Panc1 (cell line): ENCODE measurements around the gene COL5A1. TPM values are rescaled to one million over a fixed set of nuclear protein-coding genes. Genes with fewer than 3 reads are reported as not detected.

Source experiments
- ATAC-seq: fragments of 200-7000 bp; cut with Tn5 transposase; 2 replicates; pipeline ENCODE4 v1.9.1; 2020; ENCODE audit warnings: mild to moderate bottlenecking, moderate library complexity
- BruUV-seq: library from RNA; stranded (reverse); fragments of 400-500 nt; replicated peaks from 2 replicates; lab custom pipeline; 2021; lab: Mats Ljungman, UMichigan
- CTCF ChIA-PET: fragments of 300-600 bp; sonication (Branson Sonifier 250); formaldehyde crosslinking; loops from one replicate; lab custom pipeline; 2022; ENCODE audit warnings: antibody characterized with exemption; lab: Charles Lee
- POLR2A ChIA-PET: fragments of 300-600 bp; sonication (Branson Sonifier 250); formaldehyde crosslinking; loops from one replicate; lab custom pipeline; 2022; ENCODE audit warnings: antibody characterized with exemption; lab: Charles Lee
- DNase-seq: peaks from one replicate; pipeline ENCODE4 v3.0.0-alpha.2; 2010; ENCODE audit warnings: low read depth, low spot score
- H3K27ac ChIP-seq: 2 replicates; pipeline ENCODE4 v1.5.1; 2011; ENCODE audit warnings: mild to moderate bottlenecking, low read length, inconsistent platforms
- H3K27me3 ChIP-seq: fragments of 200-500 bp; sonication (Bioruptor generic); 2 replicates; pipeline ENCODE4 v1.6.0; 2014; ENCODE audit warnings: low read length, inconsistent platforms; ENCODE audit not compliant: control insufficient read depth, insufficient read depth
- H3K36me3 ChIP-seq: fragments of 200-500 bp; sonication (Bioruptor generic); 2 replicates; pipeline ENCODE4 v1.5.1; 2014; ENCODE audit warnings: inconsistent platforms, mild to moderate bottlenecking, low read length, moderate library complexity; ENCODE audit not compliant: control insufficient read depth, insufficient read depth
- H3K4me1 ChIP-seq: 2 replicates; pipeline ENCODE4 v1.5.1; 2011; ENCODE audit warnings: inconsistent platforms, mild to moderate bottlenecking, low read length, moderate library complexity; ENCODE audit not compliant: control insufficient read depth, insufficient read depth
- H3K4me3 ChIP-seq, 2 experiments: 2 replicates each; pipeline ENCODE4 v1.5.1; 2011 to 2012; ENCODE audit warnings: low read depth in 2 of 2, low read length in 2 of 2, mild to moderate bottlenecking in 2 of 2, inconsistent platforms in 1 of 2, moderate library complexity in 1 of 2
- H3K9me3 ChIP-seq: fragments of 200-500 bp; sonication (Bioruptor generic); 2 replicates; pipeline ENCODE4 v1.5.1; 2014; ENCODE audit warnings: low read depth, mild to moderate bottlenecking, inconsistent platforms, low read length, moderate library complexity; ENCODE audit not compliant: control insufficient read depth, insufficient read depth
- POLR2AphosphoS5 ChIP-seq: IDR thresholded peaks from 2 replicates; pipeline ENCODE4 v1.6.1; 2012; ENCODE audit warnings: mild to moderate bottlenecking, low read depth, low read length, moderate library complexity
- SIN3A ChIP-seq: IDR thresholded peaks from 2 replicates; pipeline ENCODE4 v1.6.1; 2012; ENCODE audit warnings: low read depth, mild to moderate bottlenecking, low read length, moderate library complexity, borderline replicate concordance; ENCODE audit not compliant: insufficient read depth
- TCF7L2 ChIP-seq: IDR thresholded peaks from 2 replicates; pipeline ENCODE4 v1.6.1; 2011; ENCODE audit warnings: mild to moderate bottlenecking, low read depth, low read length, inconsistent platforms
- in situ Hi-C: cut with HindIII; loops from 2 replicates; pipeline ENCODE4 v1.10.0; 2016; ENCODE audit warnings: low sequenced_read_pairs, low pct_unique_long_range_greater_than_20kb
- intact Hi-C: fragments of 100-400 bp; cut with micrococcal nuclease; formaldehyde crosslinking; loops from one replicate; pipeline ENCODE4 v1.10.0; 2022; ENCODE audit not compliant: unreplicated experiment
- total RNA-seq: library from RNA; stranded (reverse); gene quantifications from one replicate; pipeline ENCODE4 v1.2.1, GENCODE V29; 2021; ENCODE audit not compliant: unreplicated experiment
- TF ChIP-seq, protein P1 (sequence below), 2 experiments: IDR thresholded peaks; 2 replicates each; pipeline ENCODE4 v1.6.1; 2011 to 2012; ENCODE audit warnings: low read depth in 2 of 2, control low read depth in 1 of 2, low read length in 1 of 2, mild to moderate bottlenecking in 1 of 2, moderate library complexity in 1 of 2; ENCODE audit not compliant: insufficient read depth in 1 of 2
- TF ChIP-seq, protein P2 (sequence below): fragments of 450-650 bp; IDR thresholded peaks from 2 replicates; pipeline ENCODE4 v1.5.1; 2017; ENCODE audit warnings: mild to moderate bottlenecking

COL5A1 gene
- total RNA-seq, 1 experiment from 2014 or later, result 5.7 TPM

DNA sequence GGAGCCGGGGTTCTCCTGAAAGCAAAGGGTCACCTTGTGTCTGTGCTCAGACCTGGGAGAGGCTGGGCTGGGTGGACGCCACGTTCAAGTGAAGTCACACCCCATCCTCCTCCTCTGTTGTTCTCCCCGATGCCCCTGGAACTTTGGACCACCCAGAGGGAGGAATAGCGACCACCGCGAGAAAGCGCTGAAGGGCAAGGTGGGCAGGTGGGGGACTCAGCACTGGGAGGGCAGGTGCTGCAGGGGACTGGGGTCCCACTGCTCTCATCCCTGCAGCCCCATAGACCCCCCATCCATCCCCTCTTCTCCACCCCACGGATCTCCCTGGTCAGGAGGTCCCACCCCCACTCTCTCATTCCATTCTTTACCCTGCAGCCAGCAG lies 48.8 kb upstream of the COL5A1 start:
- no peak overlapping the region for H3K4me3 ChIP-seq
- intact Hi-C loops (no loop called here), in situ Hi-C loops (no loop called here)
- ATAC-seq, result no peak
- no peaks in the 10 kb centered on the region; the same call in 1 of the 2 replicates for H3K4me1 ChIP-seq
- BruUV-seq, result no TSS peak
- DNase-seq, result no peak
- H3K27ac ChIP-seq, result no peak overlapping the region
- ChIA-PET POLR2A (no interaction called here), CTCF (no interaction called here)
- no peaks in the 10 kb centered on the region for H3K9me3 ChIP-seq
- H3K36me3 ChIP-seq, result no peaks in the 10 kb centered on the region
- TF ChIP-seq, protein P1, sequence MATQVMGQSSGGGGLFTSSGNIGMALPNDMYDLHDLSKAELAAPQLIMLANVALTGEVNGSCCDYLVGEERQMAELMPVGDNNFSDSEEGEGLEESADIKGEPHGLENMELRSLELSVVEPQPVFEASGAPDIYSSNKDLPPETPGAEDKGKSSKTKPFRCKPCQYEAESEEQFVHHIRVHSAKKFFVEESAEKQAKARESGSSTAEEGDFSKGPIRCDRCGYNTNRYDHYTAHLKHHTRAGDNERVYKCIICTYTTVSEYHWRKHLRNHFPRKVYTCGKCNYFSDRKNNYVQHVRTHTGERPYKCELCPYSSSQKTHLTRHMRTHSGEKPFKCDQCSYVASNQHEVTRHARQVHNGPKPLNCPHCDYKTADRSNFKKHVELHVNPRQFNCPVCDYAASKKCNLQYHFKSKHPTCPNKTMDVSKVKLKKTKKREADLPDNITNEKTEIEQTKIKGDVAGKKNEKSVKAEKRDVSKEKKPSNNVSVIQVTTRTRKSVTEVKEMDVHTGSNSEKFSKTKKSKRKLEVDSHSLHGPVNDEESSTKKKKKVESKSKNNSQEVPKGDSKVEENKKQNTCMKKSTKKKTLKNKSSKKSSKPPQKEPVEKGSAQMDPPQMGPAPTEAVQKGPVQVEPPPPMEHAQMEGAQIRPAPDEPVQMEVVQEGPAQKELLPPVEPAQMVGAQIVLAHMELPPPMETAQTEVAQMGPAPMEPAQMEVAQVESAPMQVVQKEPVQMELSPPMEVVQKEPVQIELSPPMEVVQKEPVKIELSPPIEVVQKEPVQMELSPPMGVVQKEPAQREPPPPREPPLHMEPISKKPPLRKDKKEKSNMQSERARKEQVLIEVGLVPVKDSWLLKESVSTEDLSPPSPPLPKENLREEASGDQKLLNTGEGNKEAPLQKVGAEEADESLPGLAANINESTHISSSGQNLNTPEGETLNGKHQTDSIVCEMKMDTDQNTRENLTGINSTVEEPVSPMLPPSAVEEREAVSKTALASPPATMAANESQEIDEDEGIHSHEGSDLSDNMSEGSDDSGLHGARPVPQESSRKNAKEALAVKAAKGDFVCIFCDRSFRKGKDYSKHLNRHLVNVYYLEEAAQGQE (IDR thresholded peaks at IDR 0.05; ENCODE audit: insufficient read depth in 1 of 2, low read depth in 2 of 2, low read length in 1 of 2), result no peak
- TF ChIP-seq SIN3A (no peak), TCF7L2 (no peak), POLR2AphosphoS5 (no peak)
- TF ChIP-seq, protein P2, sequence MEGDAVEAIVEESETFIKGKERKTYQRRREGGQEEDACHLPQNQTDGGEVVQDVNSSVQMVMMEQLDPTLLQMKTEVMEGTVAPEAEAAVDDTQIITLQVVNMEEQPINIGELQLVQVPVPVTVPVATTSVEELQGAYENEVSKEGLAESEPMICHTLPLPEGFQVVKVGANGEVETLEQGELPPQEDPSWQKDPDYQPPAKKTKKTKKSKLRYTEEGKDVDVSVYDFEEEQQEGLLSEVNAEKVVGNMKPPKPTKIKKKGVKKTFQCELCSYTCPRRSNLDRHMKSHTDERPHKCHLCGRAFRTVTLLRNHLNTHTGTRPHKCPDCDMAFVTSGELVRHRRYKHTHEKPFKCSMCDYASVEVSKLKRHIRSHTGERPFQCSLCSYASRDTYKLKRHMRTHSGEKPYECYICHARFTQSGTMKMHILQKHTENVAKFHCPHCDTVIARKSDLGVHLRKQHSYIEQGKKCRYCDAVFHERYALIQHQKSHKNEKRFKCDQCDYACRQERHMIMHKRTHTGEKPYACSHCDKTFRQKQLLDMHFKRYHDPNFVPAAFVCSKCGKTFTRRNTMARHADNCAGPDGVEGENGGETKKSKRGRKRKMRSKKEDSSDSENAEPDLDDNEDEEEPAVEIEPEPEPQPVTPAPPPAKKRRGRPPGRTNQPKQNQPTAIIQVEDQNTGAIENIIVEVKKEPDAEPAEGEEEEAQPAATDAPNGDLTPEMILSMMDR, result no peak
- no peaks in the 10 kb centered on the region for H3K27me3 ChIP-seq

DNA sequence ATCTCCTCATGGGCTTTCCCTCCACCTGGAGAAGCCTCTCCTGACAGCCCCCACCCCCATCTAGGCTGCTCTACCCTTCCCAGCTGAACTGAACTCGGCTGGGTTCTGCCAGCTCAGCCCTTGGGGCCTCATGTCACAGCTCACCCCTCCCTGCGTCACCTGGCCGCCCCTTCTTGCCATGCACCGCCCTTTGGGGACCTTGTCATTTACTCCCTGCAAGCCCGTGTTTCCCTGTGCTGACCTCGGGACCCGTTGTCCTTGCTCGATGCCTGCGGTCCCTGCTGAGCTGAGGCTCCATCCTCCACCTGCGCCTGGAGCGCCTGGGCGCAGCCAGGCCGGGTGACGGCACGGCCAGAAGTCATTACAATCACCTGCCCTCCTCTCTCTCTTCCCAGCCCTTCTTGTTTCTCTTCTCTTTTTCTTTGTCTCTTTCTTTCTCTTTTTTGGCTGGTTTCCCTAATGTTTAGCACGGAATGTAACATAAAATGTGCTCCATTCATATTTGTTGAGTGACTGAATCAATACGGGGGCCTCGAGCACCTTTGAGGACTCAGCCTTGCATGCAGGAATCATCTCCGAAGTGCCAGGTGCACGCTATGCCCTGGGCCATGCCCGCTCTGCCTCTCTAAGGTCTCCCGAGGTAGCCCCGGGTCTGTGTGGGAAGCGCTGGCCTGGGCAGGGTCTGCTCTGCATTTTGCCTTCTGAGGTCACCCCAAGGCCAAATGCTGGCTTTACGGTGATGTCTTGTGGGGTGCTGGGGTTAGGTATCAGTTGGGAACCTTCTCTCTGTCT lies 48.1 kb upstream of the COL5A1 start:
- no peaks in the 10 kb centered on the region for H3K36me3 ChIP-seq
- BruUV-seq, result no TSS peak
- ChIA-PET CTCF (no interaction called here), POLR2A (no interaction called here)
- DNase-seq, result no peak
- H3K4me3 ChIP-seq, result no peak overlapping the region
- TF ChIP-seq SIN3A, result no peak
- TF ChIP-seq, protein P1 (IDR thresholded peaks at IDR 0.05; ENCODE audit: insufficient read depth in 1 of 2, low read depth in 2 of 2, low read length in 1 of 2), result no peak
- no peak for TF ChIP-seq TCF7L2
- TF ChIP-seq, protein P2, result no peak
- TF ChIP-seq POLR2AphosphoS5, result no peak
- ATAC-seq, result no peak
- no peaks in the 10 kb centered on the region for H3K9me3 ChIP-seq
- intact Hi-C loops, result no loop called here
- in situ Hi-C loops, result no loop called here
- no peaks in the 10 kb centered on the region; the same call in 1 of the 2 replicates for H3K4me1 ChIP-seq
- H3K27me3 ChIP-seq, result no peaks in the 10 kb centered on the region
- no peak overlapping the region for H3K27ac ChIP-seq
